H9 (cell line): ENCODE data around the gene WDR59. TPM values are rescaled to one million over a fixed set of nuclear protein-coding genes. Genes with fewer than 3 reads are reported as not detected.

Experiments
- DNase-seq: peaks from one replicate; pipeline ENCODE4 v3.0.0-alpha.2; 2017
- H2AFZ ChIP-seq: one replicate; pipeline ENCODE4 v1.6.1; 2013; ENCODE audit warnings: mild to moderate bottlenecking, low read length, control low read depth, moderate library complexity
- H2AK5ac ChIP-seq: 2 replicates; pipeline ENCODE4 v1.6.1; 2013; ENCODE audit warnings: low read length, control low read depth, mixed read lengths; ENCODE audit not compliant: insufficient read length
- H2BK120ac ChIP-seq: one replicate; pipeline ENCODE4 v1.6.1; 2013; ENCODE audit warnings: low read depth, mild to moderate bottlenecking, low read length, control low read depth, inconsistent platforms; ENCODE audit not compliant: poor library complexity, severe bottlenecking
- H2BK12ac ChIP-seq: 2 replicates; pipeline ENCODE4 v1.6.1; 2013; ENCODE audit warnings: low read length, control low read depth, mixed read lengths, low read depth; ENCODE audit not compliant: insufficient read length
- H2BK15ac ChIP-seq: 2 replicates; pipeline ENCODE4 v1.6.1; 2013; ENCODE audit warnings: low read depth, low read length, control low read depth
- H2BK20ac ChIP-seq: one replicate; pipeline ENCODE4 v1.6.1; 2013; ENCODE audit warnings: low read depth, mild to moderate bottlenecking, low read length, control low read depth, inconsistent platforms; ENCODE audit not compliant: poor library complexity, severe bottlenecking
- H2BK5ac ChIP-seq: 2 replicates; pipeline ENCODE4 v1.6.1; 2013; ENCODE audit warnings: low read length, control low read depth, mixed read lengths; ENCODE audit not compliant: insufficient read length
- H3K14ac ChIP-seq: 2 replicates; pipeline ENCODE4 v1.6.1; 2013; ENCODE audit warnings: low read length, control low read depth; ENCODE audit not compliant: insufficient read depth
- H3K18ac ChIP-seq: 2 replicates; pipeline ENCODE4 v1.6.1; 2013; ENCODE audit warnings: low read depth, mild to moderate bottlenecking, mixed read lengths, low read length, control low read depth; ENCODE audit not compliant: insufficient read length
- H3K23ac ChIP-seq: 2 replicates; pipeline ENCODE4 v1.6.1; 2013; ENCODE audit warnings: low read length, control low read depth, mixed read lengths, low read depth; ENCODE audit not compliant: insufficient read length
- H3K23me2 ChIP-seq: 2 replicates; pipeline ENCODE4 v1.6.1; 2013; ENCODE audit warnings: low read depth, mild to moderate bottlenecking, mixed read lengths, low read length, control low read depth; ENCODE audit not compliant: insufficient read length, poor library complexity, severe bottlenecking
- H3K27ac ChIP-seq: 2 replicates; pipeline ENCODE4 v1.5.1; 2013; ENCODE audit warnings: low read length, control low read depth, mixed read lengths, low read depth; ENCODE audit not compliant: insufficient read length
- H3K27me3 ChIP-seq: 2 replicates; pipeline ENCODE4 v1.6.1; 2013; ENCODE audit warnings: low read length, control low read depth, inconsistent platforms; ENCODE audit not compliant: insufficient read depth
- H3K4ac ChIP-seq: 2 replicates; pipeline ENCODE4 v1.6.1; 2013; ENCODE audit warnings: low read depth, mild to moderate bottlenecking, control low read depth, inconsistent platforms, low read length, moderate library complexity
- H3K4me1 ChIP-seq: 2 replicates; pipeline ENCODE4 v1.6.1; 2013; ENCODE audit warnings: low read length, control low read depth, inconsistent platforms; ENCODE audit not compliant: insufficient read depth
- H3K4me2 ChIP-seq: 2 replicates; pipeline ENCODE4 v1.6.1; 2013; ENCODE audit warnings: low read length, control low read depth, mixed read lengths; ENCODE audit not compliant: insufficient read length, insufficient read depth
- H3K56ac ChIP-seq: 2 replicates; pipeline ENCODE4 v1.6.1; 2013; ENCODE audit warnings: low read depth, mild to moderate bottlenecking, mixed read lengths, low read length, control low read depth; ENCODE audit not compliant: insufficient read length
- H3K79me1 ChIP-seq: 2 replicates; pipeline ENCODE4 v1.6.1; 2013; ENCODE audit warnings: low read depth, mild to moderate bottlenecking, moderate library complexity, low read length, control low read depth, inconsistent platforms; ENCODE audit not compliant: insufficient read depth, poor library complexity, severe bottlenecking
- H3K79me2 ChIP-seq: 2 replicates; pipeline ENCODE4 v1.6.1; 2013; ENCODE audit warnings: low read length, control low read depth, inconsistent platforms; ENCODE audit not compliant: insufficient read depth
- H3K9ac ChIP-seq: 2 replicates; pipeline ENCODE4 v1.6.1; 2013; ENCODE audit warnings: low read length, control low read depth, mixed read lengths; ENCODE audit not compliant: insufficient read length; ENCODE audit errors: extremely low read depth
- H3K9me3 ChIP-seq: one replicate; pipeline ENCODE4 v1.6.1; 2013; ENCODE audit warnings: low read depth, low read length, inconsistent platforms; ENCODE audit not compliant: control insufficient read depth
- H3T11ph ChIP-seq: one replicate; pipeline ENCODE4 v1.6.1; 2013; ENCODE audit warnings: mild to moderate bottlenecking, low read length, control low read depth, inconsistent platforms
- H4K20me1 ChIP-seq: one replicate; pipeline ENCODE4 v1.6.1; 2013; ENCODE audit not compliant: control insufficient read depth, insufficient read length, insufficient read depth
- H4K5ac ChIP-seq: 2 replicates; pipeline ENCODE4 v1.6.1; 2013; ENCODE audit warnings: low read depth, mild to moderate bottlenecking, mixed read lengths, low read length, control low read depth; ENCODE audit not compliant: insufficient read length
- H4K8ac ChIP-seq: replicated peaks from 2 replicates; pipeline ENCODE4 v1.6.1; 2013; ENCODE audit warnings: low read length, control low read depth, mixed read lengths, low read depth; ENCODE audit not compliant: insufficient read length
- H4K91ac ChIP-seq: 2 replicates; pipeline ENCODE4 v1.6.1; 2013; ENCODE audit warnings: low read depth, mild to moderate bottlenecking, moderate library complexity, mixed read lengths, low read length, control low read depth; ENCODE audit not compliant: insufficient read length
- H3K27ac Mint-ChIP-seq, 3 experiments: 2 replicates in 2 of 3; 3 replicates in 1 of 3; pipeline ENCODE4 v1.8.0; 2020 to 2021; ENCODE audit warnings: mixed read lengths in 3 of 3, mild to moderate bottlenecking in 1 of 3, moderate library complexity in 1 of 3
- H3K27me3 Mint-ChIP-seq: 2 replicates; pipeline ENCODE4 v1.8.0; 2021; ENCODE audit warnings: low read depth, mild to moderate bottlenecking, moderate library complexity, mixed read lengths
- H3K36me3 Mint-ChIP-seq, 3 experiments: 2 replicates in 2 of 3; 3 replicates in 1 of 3; pipeline ENCODE4 v1.8.0; 2020 to 2021; ENCODE audit warnings: low read depth in 3 of 3, mixed read lengths in 3 of 3; ENCODE audit not compliant: insufficient read depth in 1 of 3
- H3K4me1 Mint-ChIP-seq, 2 experiments: 2 replicates each; pipeline ENCODE4 v1.8.0; 2020; ENCODE audit warnings: mixed read lengths in 2 of 2
- H3K4me3 Mint-ChIP-seq, 2 experiments: 2 replicates in 1 of 2; 3 replicates in 1 of 2; pipeline ENCODE4 v1.8.0; 2020 to 2021; ENCODE audit warnings: mild to moderate bottlenecking in 2 of 2, mixed read lengths in 2 of 2, moderate library complexity in 1 of 2
- H3K9me3 Mint-ChIP-seq, 2 experiments: 2 replicates in 1 of 2; 3 replicates in 1 of 2; pipeline ENCODE4 v1.8.0; 2020; ENCODE audit warnings: mild to moderate bottlenecking in 2 of 2, mixed read lengths in 2 of 2, moderate library complexity in 1 of 2
- WGBS: extraction: QIAGEN DNeasy Blood & Tissue Kit; methylation state at CpG from one replicate; pipeline ENCODE4 v1.1.7; 2013; ENCODE audit warnings: missing lambda C conversion rate, low lambda C conversion rate, mixed read lengths; ENCODE audit not compliant: insufficient read length; ENCODE audit errors: extremely low coverage; 5-methylcytosine and 5-hydroxymethylcytosine counted together
- total RNA-seq: library from RNA; stranded (reverse); gene quantifications from 2 replicates; pipeline ENCODE4 v1.2.1, GENCODE V29; 2021
- TF ChIP-seq, protein P1 (sequence below): fragments of 200-600 bp; sonication (generic); conservative IDR thresholded peaks from 3 replicates; pipeline ENCODE4 v1.8.0; 2021; ENCODE audit warnings: antibody characterized with exemption, mild to moderate bottlenecking

The WDR59 gene
- total RNA-seq, 1 experiment from 2014 or later: 97.5 TPM

DNA sequence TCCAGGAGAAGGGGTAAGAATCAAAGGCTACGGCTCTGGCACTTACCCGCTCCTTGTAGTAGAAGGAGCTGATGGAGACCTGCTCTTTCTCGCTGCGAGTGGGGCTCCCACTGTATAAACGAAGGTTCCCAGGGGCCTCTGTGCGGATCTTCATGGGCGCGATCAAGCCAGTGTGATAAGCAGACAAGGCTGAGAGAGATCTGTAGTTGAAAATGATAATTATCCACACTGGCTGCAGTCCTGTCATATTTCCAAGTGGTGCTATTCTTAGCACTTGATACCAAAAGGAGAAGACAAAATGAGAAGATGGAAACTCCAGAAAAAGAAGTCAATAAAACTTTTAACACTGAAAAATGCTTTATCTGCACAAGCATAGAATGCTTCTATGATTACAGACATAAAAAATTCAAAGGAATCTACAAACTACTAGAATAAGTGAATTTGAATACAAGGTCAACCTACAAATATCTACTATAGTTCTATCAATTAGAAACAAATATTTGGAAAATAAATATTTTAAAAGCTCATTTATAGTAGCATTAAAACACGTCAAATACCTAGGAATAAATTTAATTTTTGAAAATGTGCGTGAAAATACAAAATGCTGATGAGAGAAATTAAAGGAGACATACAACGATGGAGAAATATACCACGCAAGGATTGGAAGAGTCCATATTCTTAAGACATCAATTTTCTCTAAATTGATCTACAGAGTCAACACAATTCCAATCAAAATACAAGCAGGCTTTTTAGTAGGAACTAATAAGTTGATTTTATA lies 80.8 kb downstream of the WDR59 start:
- H3K79me1 ChIP-seq: no peaks in the 10 kb centered on the region
- no peak overlapping the region for H3T11ph ChIP-seq
- H3K27ac Mint-ChIP-seq: peak overlapping the region in 1 of 3 experiments; percentile 69; a peak in 2 of 7 replicates
- H2BK12ac ChIP-seq: no peak overlapping the region
- no peak overlapping the region for H3K4me3 Mint-ChIP-seq
- WGBS: 100% methylated on average over 2 of the region's 12 CpGs
- no peak overlapping the region for H3K4me2 ChIP-seq
- no peaks in the 10 kb centered on the region for H4K20me1 ChIP-seq
- H3K4me1 Mint-ChIP-seq: peaks cover 5% of the 10 kb centered on the region in 2 experiments
- no peak overlapping the region for H3K4ac ChIP-seq
- no peak overlapping the region for H2BK120ac ChIP-seq
- no peak overlapping the region for H3K27ac ChIP-seq
- H3K9me3 Mint-ChIP-seq: no peaks in the 10 kb centered on the region
- no peak overlapping the region for H3K18ac ChIP-seq
- H2AK5ac ChIP-seq: no peak overlapping the region
- no peak overlapping the region for H4K8ac ChIP-seq
- peaks cover 34 to 66% (median 49%) of the 10 kb centered on the region in 3 experiments for H3K36me3 Mint-ChIP-seq
- H2BK5ac ChIP-seq: no peak overlapping the region
- no peak overlapping the region for H3K14ac ChIP-seq
- DNase-seq: no peak
- no peaks in the 10 kb centered on the region for H3K4me1 ChIP-seq
- no peaks in the 10 kb centered on the region for H3K23me2 ChIP-seq
- no peaks in the 10 kb centered on the region for H3K79me2 ChIP-seq
- H2BK15ac ChIP-seq: no peak overlapping the region
- no peak overlapping the region for H4K5ac ChIP-seq
- H3K23ac ChIP-seq: no peak overlapping the region
- no peaks in the 10 kb centered on the region for H3K27me3 ChIP-seq
- H2BK20ac ChIP-seq: no peak overlapping the region
- H3K56ac ChIP-seq: no peak overlapping the region
- no peak overlapping the region for H2AFZ ChIP-seq
- TF ChIP-seq, protein P1, sequence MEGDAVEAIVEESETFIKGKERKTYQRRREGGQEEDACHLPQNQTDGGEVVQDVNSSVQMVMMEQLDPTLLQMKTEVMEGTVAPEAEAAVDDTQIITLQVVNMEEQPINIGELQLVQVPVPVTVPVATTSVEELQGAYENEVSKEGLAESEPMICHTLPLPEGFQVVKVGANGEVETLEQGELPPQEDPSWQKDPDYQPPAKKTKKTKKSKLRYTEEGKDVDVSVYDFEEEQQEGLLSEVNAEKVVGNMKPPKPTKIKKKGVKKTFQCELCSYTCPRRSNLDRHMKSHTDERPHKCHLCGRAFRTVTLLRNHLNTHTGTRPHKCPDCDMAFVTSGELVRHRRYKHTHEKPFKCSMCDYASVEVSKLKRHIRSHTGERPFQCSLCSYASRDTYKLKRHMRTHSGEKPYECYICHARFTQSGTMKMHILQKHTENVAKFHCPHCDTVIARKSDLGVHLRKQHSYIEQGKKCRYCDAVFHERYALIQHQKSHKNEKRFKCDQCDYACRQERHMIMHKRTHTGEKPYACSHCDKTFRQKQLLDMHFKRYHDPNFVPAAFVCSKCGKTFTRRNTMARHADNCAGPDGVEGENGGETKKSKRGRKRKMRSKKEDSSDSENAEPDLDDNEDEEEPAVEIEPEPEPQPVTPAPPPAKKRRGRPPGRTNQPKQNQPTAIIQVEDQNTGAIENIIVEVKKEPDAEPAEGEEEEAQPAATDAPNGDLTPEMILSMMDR: no peak
- no peak overlapping the region for H4K91ac ChIP-seq
- H3K9ac ChIP-seq: no peak overlapping the region
- H3K27me3 Mint-ChIP-seq: no peaks in the 10 kb centered on the region
- H3K9me3 ChIP-seq: no peaks in the 10 kb centered on the region
